Endodermal cell (in vitro differentiated cells): Measurements from ENCODE around the gene SYNDIG1. TPM values are rescaled to one million over a fixed set of nuclear protein-coding genes. Genes with fewer than 3 reads are reported as not detected.
"Not testable (repeated sequence)": the region's sequence is repeated elsewhere in the genome, so short reads cannot be mapped to it uniquely, and the experiment has no call there.

Experiments
- DNase-seq: peaks from one replicate; pipeline ENCODE4 v3.0.0-alpha.2; 2017
- H3K27ac ChIP-seq: 2 replicates; pipeline ENCODE4 v1.5.1; 2013; ENCODE audit warnings: mild to moderate bottlenecking, low read depth, low read length, moderate library complexity
- H3K27me3 ChIP-seq: 2 replicates; pipeline ENCODE4 v1.6.1; 2013; ENCODE audit warnings: mild to moderate bottlenecking, low read length, moderate library complexity; ENCODE audit not compliant: insufficient read depth, control insufficient read depth, poor library complexity, severe bottlenecking
- H3K36me3 ChIP-seq: 2 replicates; pipeline ENCODE4 v1.7.0; 2013; ENCODE audit warnings: mild to moderate bottlenecking, low read length, moderate library complexity; ENCODE audit not compliant: control insufficient read depth, insufficient read depth
- H3K4me1 ChIP-seq: one replicate; pipeline ENCODE4 v1.7.0; 2013; ENCODE audit warnings: low read length; ENCODE audit not compliant: control insufficient read depth, insufficient read depth
- H3K4me3 ChIP-seq: 2 replicates; pipeline ENCODE4 v1.5.1; 2013; ENCODE audit warnings: mild to moderate bottlenecking, low read length, moderate library complexity
- H3K9ac ChIP-seq: 2 replicates; pipeline ENCODE4 v1.6.1; 2013; ENCODE audit warnings: mild to moderate bottlenecking, low read length, moderate library complexity; ENCODE audit not compliant: poor library complexity, severe bottlenecking; ENCODE audit errors: extremely low read depth
- H3K9me3 ChIP-seq: 2 replicates; pipeline ENCODE4 v1.6.1; 2013; ENCODE audit warnings: mild to moderate bottlenecking, low read length, moderate library complexity; ENCODE audit not compliant: control insufficient read depth
- H3K27ac Mint-ChIP-seq: 2 replicates; pipeline ENCODE4 v1.8.0; 2020; ENCODE audit warnings: mixed read lengths
- H3K27me3 Mint-ChIP-seq: 2 replicates; pipeline ENCODE4 v1.8.0; 2021; ENCODE audit warnings: mild to moderate bottlenecking, mixed read lengths; ENCODE audit not compliant: insufficient read depth
- H3K36me3 Mint-ChIP-seq: 2 replicates; pipeline ENCODE4 v1.8.0; 2020; ENCODE audit warnings: low read depth, mixed read lengths
- H3K4me1 Mint-ChIP-seq: 2 replicates; pipeline ENCODE4 v1.8.0; 2020; ENCODE audit warnings: mixed read lengths
- H3K4me3 Mint-ChIP-seq: 2 replicates; pipeline ENCODE4 v1.8.0; 2020; ENCODE audit warnings: mild to moderate bottlenecking, moderate library complexity, mixed read lengths
- H3K9me3 Mint-ChIP-seq: 2 replicates; pipeline ENCODE4 v1.8.0; 2020; ENCODE audit warnings: mild to moderate bottlenecking, mixed read lengths
- WGBS, 2 experiments: methylation state at CpG; one replicate each; pipeline versions ENCODE4 v1.1.5 to v1.1.7; 2013; ENCODE audit warnings: missing lambda C conversion rate in 2 of 2, mixed read lengths in 1 of 2; ENCODE audit not compliant: insufficient coverage in 1 of 2, insufficient read length in 1 of 2; 5-methylcytosine and 5-hydroxymethylcytosine counted together
- total RNA-seq, 2 donors: library from RNA; stranded (reverse); fragmentation: NEBNext Ultra II Directional in 1 of 2; extraction: Animal tissue kit (Norgen Biotek cat#: 25700) in 1 of 2; gene quantifications; 2 replicates in 1 of 2; 3 replicates in 1 of 2; pipeline ENCODE4 v1.2.1, GENCODE V29; 2021
- TF ChIP-seq, protein P1 (sequence below): fragments of 200-600 bp; sonication (generic); conservative IDR thresholded peaks from 2 replicates; pipeline ENCODE4 v1.5.0; 2021; ENCODE audit warnings: antibody characterized with exemption, mild to moderate bottlenecking

The SYNDIG1 gene
- total RNA-seq, 2 donors from 2014 or later, result 5.5 to 6.8 TPM

DNA sequence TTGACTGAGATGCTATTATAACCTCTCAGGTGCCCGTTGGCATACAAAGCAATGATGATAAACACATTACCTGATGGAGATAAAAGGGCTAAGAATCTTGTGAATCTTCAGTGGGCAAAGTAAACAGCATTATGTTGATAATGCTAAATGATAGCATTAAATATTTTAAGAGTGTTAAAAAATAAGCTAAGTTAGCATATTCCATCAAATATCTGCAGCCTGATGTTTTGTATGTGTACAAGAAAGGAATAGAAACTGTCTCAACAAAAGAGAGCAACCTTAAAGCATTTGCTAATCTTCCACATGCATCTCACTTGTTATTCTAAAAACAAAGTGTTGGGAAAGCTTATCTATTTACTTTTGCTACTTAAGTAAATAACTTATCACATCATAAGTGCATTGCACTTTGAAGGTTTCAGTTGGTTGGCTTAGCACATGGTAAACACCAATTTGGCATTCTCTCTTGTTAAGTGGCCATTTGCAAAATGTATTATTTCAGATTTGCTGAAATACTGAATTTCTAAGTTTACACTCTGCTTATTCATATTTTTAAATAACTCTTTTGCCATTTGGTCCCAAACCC lies 151.6 kb downstream of the SYNDIG1 start:
- Mint-ChIP-seq H3K9me3 (peaks cover 15% of the 10 kb centered on the region), H3K36me3 (no peaks in the 10 kb centered on the region), H3K27ac (no peak overlapping the region), H3K4me3 (no peak overlapping the region), H3K27me3 (peaks cover 15% of the 10 kb centered on the region), H3K4me1 (peaks cover 20% of the 10 kb centered on the region)
- Histone ChIP-seq H3K9me3 (peaks cover 11% of the 10 kb centered on the region), H3K27ac (no peak overlapping the region), H3K36me3 (no peaks in the 10 kb centered on the region), H3K4me3 (no peak overlapping the region), H3K9ac (no peak overlapping the region), H3K4me1 (no peaks in the 10 kb centered on the region), H3K27me3 (peaks cover 12% of the 10 kb centered on the region)
- 73 to 100% methylated on average over 1 of the region's 1 CpG for WGBS, 2 experiments
- DNase-seq, result no peak
- TF ChIP-seq, protein P1, sequence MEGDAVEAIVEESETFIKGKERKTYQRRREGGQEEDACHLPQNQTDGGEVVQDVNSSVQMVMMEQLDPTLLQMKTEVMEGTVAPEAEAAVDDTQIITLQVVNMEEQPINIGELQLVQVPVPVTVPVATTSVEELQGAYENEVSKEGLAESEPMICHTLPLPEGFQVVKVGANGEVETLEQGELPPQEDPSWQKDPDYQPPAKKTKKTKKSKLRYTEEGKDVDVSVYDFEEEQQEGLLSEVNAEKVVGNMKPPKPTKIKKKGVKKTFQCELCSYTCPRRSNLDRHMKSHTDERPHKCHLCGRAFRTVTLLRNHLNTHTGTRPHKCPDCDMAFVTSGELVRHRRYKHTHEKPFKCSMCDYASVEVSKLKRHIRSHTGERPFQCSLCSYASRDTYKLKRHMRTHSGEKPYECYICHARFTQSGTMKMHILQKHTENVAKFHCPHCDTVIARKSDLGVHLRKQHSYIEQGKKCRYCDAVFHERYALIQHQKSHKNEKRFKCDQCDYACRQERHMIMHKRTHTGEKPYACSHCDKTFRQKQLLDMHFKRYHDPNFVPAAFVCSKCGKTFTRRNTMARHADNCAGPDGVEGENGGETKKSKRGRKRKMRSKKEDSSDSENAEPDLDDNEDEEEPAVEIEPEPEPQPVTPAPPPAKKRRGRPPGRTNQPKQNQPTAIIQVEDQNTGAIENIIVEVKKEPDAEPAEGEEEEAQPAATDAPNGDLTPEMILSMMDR, result no peak

DNA sequence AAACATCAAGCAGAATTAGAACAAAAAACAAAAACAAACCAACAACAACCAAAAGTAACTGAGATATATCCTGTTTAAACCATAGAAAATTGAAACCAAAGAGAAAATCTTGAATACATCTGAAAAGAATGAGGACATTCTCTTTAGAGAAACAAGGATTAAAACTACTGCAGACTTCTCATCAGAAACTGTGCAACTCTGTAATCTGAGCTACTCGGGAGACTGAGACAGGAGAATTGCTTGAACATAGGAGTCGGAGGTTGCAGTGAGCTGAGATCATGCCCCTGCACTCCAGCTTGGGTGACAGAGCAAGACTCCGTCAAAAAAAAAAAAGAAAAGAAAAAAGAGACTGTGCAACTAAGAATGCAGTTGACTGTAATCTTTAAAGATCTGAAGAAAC lies 153.4 kb downstream of the SYNDIG1 start:
- TF ChIP-seq, protein P1, result no peak
- Histone ChIP-seq H3K27ac (no peak overlapping the region), H3K4me3 (no peak overlapping the region), H3K9ac (no peak overlapping the region), H3K27me3 (peaks cover 12% of the 10 kb centered on the region), H3K36me3 (no peaks in the 10 kb centered on the region), H3K9me3 (peaks cover 11% of the 10 kb centered on the region), H3K4me1 (no peaks in the 10 kb centered on the region)
- H3K4me3 Mint-ChIP-seq, result no peak overlapping the region
- H3K4me1 Mint-ChIP-seq, result peaks cover 20% of the 10 kb centered on the region
- H3K9me3 Mint-ChIP-seq, result peaks cover 25% of the 10 kb centered on the region
- no peak for DNase-seq
- WGBS, 2 experiments, result 85 to 91% methylated on average over 3 of the region's 3 CpGs
- H3K27me3 Mint-ChIP-seq, result peaks cover 13% of the 10 kb centered on the region
- no peak overlapping the region for H3K27ac Mint-ChIP-seq
- no peaks in the 10 kb centered on the region for H3K36me3 Mint-ChIP-seq

DNA sequence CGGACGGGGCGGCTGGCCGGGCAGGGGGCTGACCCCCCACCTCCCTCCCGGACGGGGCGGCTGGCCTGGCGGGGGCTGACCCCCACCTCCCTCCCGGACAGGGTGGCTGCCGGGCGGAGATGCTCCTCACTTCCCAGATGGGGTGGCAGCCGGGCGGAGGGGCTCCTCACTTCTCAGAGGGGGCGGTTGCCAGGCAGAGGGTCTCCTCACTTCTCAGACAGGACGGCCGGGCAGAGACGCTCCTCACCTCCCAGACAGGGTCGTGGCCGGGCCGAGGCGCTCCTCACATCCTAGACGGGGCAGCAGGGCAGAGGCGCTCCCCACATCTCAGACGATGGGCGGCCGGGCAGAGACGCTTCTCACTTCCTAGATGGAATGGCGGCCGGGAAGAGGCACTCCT lies 156.7 kb downstream of the SYNDIG1 start:
- H3K27ac ChIP-seq, H3K4me3 ChIP-seq, H3K27me3 Mint-ChIP-seq, H3K36me3 Mint-ChIP-seq, H3K9ac ChIP-seq, H3K4me3 Mint-ChIP-seq, H3K27ac Mint-ChIP-seq, H3K4me1 ChIP-seq, H3K36me3 ChIP-seq, H3K27me3 ChIP-seq, DNase-seq: not testable (repeated sequence)
- WGBS, 2 experiments, result 96% methylated on average over 19 of the region's 29 CpGs; no CpG with 5 or more reads in 1 of the 2 experiments
- H3K9me3 ChIP-seq, result peaks cover 11% of the 10 kb centered on the region
- Mint-ChIP-seq H3K4me1 (peaks cover 22% of the 10 kb centered on the region), H3K9me3 (peaks cover 25% of the 10 kb centered on the region)

DNA sequence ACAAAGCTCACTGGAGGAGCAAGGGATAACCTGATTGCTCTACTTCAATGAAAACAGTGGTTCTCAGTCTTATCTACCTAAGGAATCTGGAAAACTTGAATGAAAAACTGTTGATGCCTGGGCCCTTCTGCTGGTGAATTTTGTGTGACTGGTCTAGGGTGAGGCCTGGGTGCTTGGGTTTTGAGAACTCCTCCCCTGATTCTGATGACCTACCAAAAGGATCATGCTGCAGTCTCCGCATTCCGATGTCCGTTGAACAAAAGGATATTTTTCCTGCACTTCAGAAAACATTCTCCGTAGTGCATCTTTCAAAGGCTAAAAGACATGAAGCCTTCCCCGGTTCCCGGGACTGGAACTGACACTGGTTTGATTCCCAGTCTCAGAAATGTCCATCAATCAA lies 157.9 kb downstream of the SYNDIG1 start:
- no peak overlapping the region for H3K27ac ChIP-seq

More for the DNA sequence above, 157.9 kb downstream of the SYNDIG1 start:
- Histone ChIP-seq H3K9ac (no peak overlapping the region), H3K36me3 (no peaks in the 10 kb centered on the region), H3K4me3 (no peak overlapping the region), H3K9me3 (peaks cover 8% of the 10 kb centered on the region), H3K27me3 (no peaks in the 10 kb centered on the region), H3K4me1 (no peaks in the 10 kb centered on the region)
- no peak overlapping the region for H3K27ac Mint-ChIP-seq
- H3K9me3 Mint-ChIP-seq, result peaks cover 25% of the 10 kb centered on the region
- peaks cover 7% of the 10 kb centered on the region for H3K27me3 Mint-ChIP-seq
- H3K4me3 Mint-ChIP-seq, result no peak overlapping the region
- WGBS, 2 experiments, result 73 to 88% methylated on average over 6 of the region's 6 CpGs
- H3K36me3 Mint-ChIP-seq, result no peaks in the 10 kb centered on the region
- peak; percentile 19 for DNase-seq
- H3K4me1 Mint-ChIP-seq, result peaks cover 19% of the 10 kb centered on the region
- TF ChIP-seq, protein P1, result no peak
